Activated T-helper 1 cell treated with anti-CD3 and anti-CD28 coated beads, Interleukin-2, amount 50 U/mL, for 16 hours (primary cell): ENCODE results near the gene EML4.

Experiments
- DNase-seq, 2 donors: peaks; one replicate each; pipeline ENCODE4 v3.0.0-alpha.2; 2020; ENCODE audit warnings: low read depth in 1 of 2, low spot score in 1 of 2

Gene EML4

GRCh38 chr2:42297322-42297936 lies 128.3 kb downstream of the EML4 start:
- DNase-seq = no peak

- no peak for DNase-seq
Observed at GRCh38 chr2:42298132-42298531, 129.0 kb downstream of the EML4 start.

- no peak for DNase-seq
Observed at GRCh38 chr2:42298996-42299754, 130.0 kb downstream of the EML4 start.

GRCh38 chr2:42300527-42300926 lies 131.4 kb downstream of the EML4 start:
- no peak for DNase-seq

GRCh38 chr2:42303252-42303651 lies 134.1 kb downstream of the EML4 start:
- DNase-seq = no peak

GRCh38 chr2:42304059-42304713 lies 135.0 kb downstream of the EML4 start:
- no peak for DNase-seq

- no peak for DNase-seq
Observed at GRCh38 chr2:42307180-42307579, 138.0 kb downstream of the EML4 start.

- no peak for DNase-seq
Observed at GRCh38 chr2:42309366-42309765, 140.2 kb downstream of the EML4 start.

GRCh38 chr2:42310007-42310515 lies 140.9 kb downstream of the EML4 start:
- no peak for DNase-seq

- DNase-seq = no peak
Observed at GRCh38 chr2:42312106-42312505, 143.0 kb downstream of the EML4 start.

GRCh38 chr2:42314892-42315468 lies 145.8 kb downstream of the EML4 start:
- no peak for DNase-seq

GRCh38 chr2:42315844-42316470 lies 146.8 kb downstream of the EML4 start:
- DNase-seq = no peak

- no peak for DNase-seq
Observed at GRCh38 chr2:42316910-42317309, 147.8 kb downstream of the EML4 start.

GRCh38 chr2:42317486-42317885 lies 148.3 kb downstream of the EML4 start:
- DNase-seq = no peak

- no peak for DNase-seq
Observed at GRCh38 chr2:42317945-42318344, 148.8 kb downstream of the EML4 start.

GRCh38 chr2:42319265-42319664 lies 150.1 kb downstream of the EML4 start:
- no peak for DNase-seq

GRCh38 chr2:42321452-42322064 lies 152.4 kb downstream of the EML4 start:
- no peak for DNase-seq

- no peak for DNase-seq
Observed at GRCh38 chr2:42324244-42324643, 155.1 kb downstream of the EML4 start.

GRCh38 chr2:42324949-42325348 lies 155.8 kb downstream of the EML4 start:
- no peak for DNase-seq

GRCh38 chr2:42325609-42326008 lies 156.5 kb downstream of the EML4 start:
- no peak for DNase-seq

GRCh38 chr2:42327125-42327524 lies 158.0 kb downstream of the EML4 start:
- DNase-seq = no peak
